Upper lobe of left lung (tissue), 4 donors: Measurements from ENCODE around the gene ZNF446.

ENCODE experiments used
- CTCF ChIP-seq, 6 experiments: fragments of 450-650 bp in 4 of 6; fragments of 200-600 bp in 2 of 6; sonication (generic) in 2 of 6; IDR thresholded peaks; one replicate each; pipeline ENCODE4 v1.5.1; 2016 to 2019; ENCODE audit warnings: antibody characterized with exemption in 6 of 6
- EP300 ChIP-seq, 4 donors: sonication (generic); formaldehyde crosslinking; IDR thresholded peaks; one replicate each; pipeline ENCODE4 v1.5.1; 2017; ENCODE audit warnings: antibody characterized with exemption in 4 of 4, control low read depth in 2 of 4
- POLR2A ChIP-seq, 4 donors: fragments of 450-650 bp; IDR thresholded peaks; one replicate each; pipeline ENCODE4 v1.5.1; 2016 to 2017; ENCODE audit warnings: antibody characterized with exemption in 4 of 4, mild to moderate bottlenecking in 2 of 4
- POLR2AphosphoS5 ChIP-seq, 2 donors: sonication (generic); formaldehyde crosslinking; IDR thresholded peaks; one replicate each; pipeline ENCODE4 v1.5.1; 2017; ENCODE audit warnings: antibody characterized with exemption in 2 of 2

GRCh38 chr19:58468216-58468839 is 7.8 kb upstream of the ZNF446 start:
- TF ChIP-seq CTCF (IDR thresholded peaks at IDR 0.05) (no peak), POLR2AphosphoS5 (IDR thresholded peaks at IDR 0.05) (no peak), POLR2A (IDR thresholded peaks at IDR 0.05) (no peak), EP300 (IDR thresholded peaks at IDR 0.05) (no peak)
